Upper lobe of left lung (tissue), 4 donors: Measurements from ENCODE around the gene AAK1.

Experiments used
- CTCF ChIP-seq, 6 experiments: fragments of 450-650 bp in 4 of 6; fragments of 200-600 bp in 2 of 6; sonication (generic) in 2 of 6; IDR thresholded peaks; one replicate each; pipeline ENCODE4 v1.5.1; 2016 to 2019; ENCODE audit warnings: antibody characterized with exemption in 6 of 6
- EP300 ChIP-seq, 4 donors: sonication (generic); formaldehyde crosslinking; IDR thresholded peaks; one replicate each; pipeline ENCODE4 v1.5.1; 2017; ENCODE audit warnings: antibody characterized with exemption in 4 of 4, control low read depth in 2 of 4
- POLR2A ChIP-seq, 4 donors: fragments of 450-650 bp; IDR thresholded peaks; one replicate each; pipeline ENCODE4 v1.5.1; 2016 to 2017; ENCODE audit warnings: antibody characterized with exemption in 4 of 4, mild to moderate bottlenecking in 2 of 4
- POLR2AphosphoS5 ChIP-seq, 2 donors: sonication (generic); formaldehyde crosslinking; IDR thresholded peaks; one replicate each; pipeline ENCODE4 v1.5.1; 2017; ENCODE audit warnings: antibody characterized with exemption in 2 of 2

GRCh38 chr2:69597105-69597504 lies 46.4 kb downstream of the AAK1 start:
- TF ChIP-seq POLR2A (IDR thresholded peaks at IDR 0.05) (no peak), CTCF (IDR thresholded peaks at IDR 0.05) (no peak), EP300 (IDR thresholded peaks at IDR 0.05) (no peak), POLR2AphosphoS5 (IDR thresholded peaks at IDR 0.05) (no peak)
